22Rv1 (cell line): ENCODE results near the gene ELK1.
"Not testable (repeated sequence)": the region's sequence is repeated elsewhere in the genome, so short reads cannot be mapped to it uniquely, and the experiment has no call there.

Source experiments
- CTCF ChIP-seq: fragments of 450-650 bp; IDR thresholded peaks from 2 replicates; pipeline ENCODE4 v1.5.1; 2017; ENCODE audit warnings: mild to moderate bottlenecking
- ZFX ChIP-seq: fragments of 450-650 bp; IDR thresholded peaks from 2 replicates; pipeline ENCODE4 v1.6.1; 2017; ENCODE audit warnings: antibody characterized with exemption, borderline replicate concordance

- not testable (repeated sequence) for TF ChIP-seq CTCF, ZFX
Observed at GRCh38 chrX:47603125-47603524, 47.2 kb downstream of the ELK1 start.
